Gastrocnemius medialis (tissue), 4 donors: Measurements from ENCODE around the gene MAFF.

Experiments used
- CTCF ChIP-seq, 5 experiments: fragments of 450-650 bp in 3 of 5; fragments of 200-600 bp in 2 of 5; sonication (generic) in 2 of 5; IDR thresholded peaks in 4 of 5; conservative IDR thresholded peaks in 1 of 5; 1 replicate in 4 of 5; 2 replicates in 1 of 5; pipeline ENCODE4 v1.5.1; 2016 to 2019; ENCODE audit warnings: antibody characterized with exemption in 5 of 5, mild to moderate bottlenecking in 3 of 5, moderate library complexity in 3 of 5
- POLR2A ChIP-seq, 2 donors: fragments of 450-650 bp; IDR thresholded peaks; one replicate each; pipeline ENCODE4 v1.6.1; 2017; ENCODE audit warnings: antibody characterized with exemption in 2 of 2, mild to moderate bottlenecking in 2 of 2, moderate library complexity in 2 of 2

- peak; percentile 81 to 90 for TF ChIP-seq POLR2A (IDR thresholded peaks at IDR 0.05)
- TF ChIP-seq CTCF (IDR thresholded peaks at IDR 0.05 in 4 of 5, conservative IDR thresholded peaks at IDR 0.05 in 1 of 5): peak in 1 of 5 experiments; percentile 17
Measured at GRCh38 chr22:38180841-38181452, 20.8 kb upstream of the MAFF start.
